Neuronal stem cell (in vitro differentiated cells): ENCODE measurements around the gene DPH1.

Source experiments
- DNase-seq: peaks from one replicate; pipeline ENCODE4 v3.0.0-alpha.2; 2013; ENCODE audit warnings: low spot score
- H2AFZ ChIP-seq: one replicate; pipeline ENCODE4 v1.6.1; 2013; ENCODE audit warnings: mild to moderate bottlenecking, low read length, inconsistent platforms
- H2AK5ac ChIP-seq: 2 replicates; pipeline ENCODE4 v1.6.1; 2013; ENCODE audit warnings: low read depth, mild to moderate bottlenecking, inconsistent platforms, low read length, moderate library complexity, mixed read lengths
- H2BK120ac ChIP-seq: 2 replicates; pipeline ENCODE4 v1.6.1; 2013; ENCODE audit warnings: low read depth, mild to moderate bottlenecking, inconsistent platforms, low read length, moderate library complexity, mixed read lengths
- H2BK12ac ChIP-seq: one replicate; pipeline ENCODE4 v1.6.1; 2013; ENCODE audit warnings: low read length, inconsistent platforms
- H2BK15ac ChIP-seq: 2 replicates; pipeline ENCODE4 v1.6.1; 2013; ENCODE audit warnings: mild to moderate bottlenecking, low read length, inconsistent platforms, mixed read lengths
- H2BK5ac ChIP-seq: one replicate; pipeline ENCODE4 v1.6.1; 2013; ENCODE audit warnings: inconsistent platforms, mild to moderate bottlenecking, low read length, moderate library complexity
- H3K14ac ChIP-seq: one replicate; pipeline ENCODE4 v1.6.1; 2013; ENCODE audit warnings: low read length, inconsistent platforms
- H3K18ac ChIP-seq: 2 replicates; pipeline ENCODE4 v1.6.1; 2013; ENCODE audit warnings: low read length, inconsistent platforms
- H3K23ac ChIP-seq: 2 replicates; pipeline ENCODE4 v1.6.1; 2013; ENCODE audit warnings: low read depth, mild to moderate bottlenecking, mixed read lengths, low read length, inconsistent platforms; ENCODE audit not compliant: poor library complexity
- H3K27ac ChIP-seq: replicated peaks from 3 replicates; pipeline ENCODE4 v1.5.1; 2013; ENCODE audit warnings: low read length, inconsistent platforms
- H3K27me3 ChIP-seq, 3 experiments: 2 replicates each; pipeline ENCODE4 v1.6.1; 2013; ENCODE audit warnings: low read length in 3 of 3, mild to moderate bottlenecking in 2 of 3, inconsistent platforms in 1 of 3, low read depth in 1 of 3, mixed read lengths in 1 of 3, moderate library complexity in 1 of 3; ENCODE audit not compliant: control insufficient read depth in 3 of 3, insufficient read depth in 3 of 3
- H3K36me3 ChIP-seq, 2 donors: replicated peaks in 1 of 2; 2 replicates each; pipeline ENCODE4 v1.6.1; 2013; ENCODE audit warnings: low read length in 2 of 2; ENCODE audit not compliant: control insufficient read depth in 2 of 2, insufficient read depth in 2 of 2
- H3K4ac ChIP-seq: 2 replicates; pipeline ENCODE4 v1.6.1; 2013; ENCODE audit warnings: inconsistent platforms, mild to moderate bottlenecking, low read length, moderate library complexity
- H3K4me1 ChIP-seq, 2 donors: 1 replicate in 1 of 2; 2 replicates in 1 of 2; pipeline ENCODE4 v1.6.1; 2013; ENCODE audit warnings: low read length in 2 of 2, low read depth in 1 of 2; ENCODE audit not compliant: control insufficient read depth in 2 of 2, insufficient read depth in 1 of 2
- H3K4me2 ChIP-seq: one replicate; pipeline ENCODE4 v1.6.1; 2013; ENCODE audit warnings: mild to moderate bottlenecking, low read length, inconsistent platforms; ENCODE audit not compliant: insufficient read depth, poor library complexity, severe bottlenecking
- H3K4me3 ChIP-seq, 2 donors: 2 replicates each; pipeline ENCODE4 v1.5.1; 2013; ENCODE audit warnings: low read length in 2 of 2, mild to moderate bottlenecking in 2 of 2, inconsistent platforms in 1 of 2, moderate library complexity in 1 of 2
- H3K79me1 ChIP-seq: one replicate; pipeline ENCODE4 v1.6.1; 2013; ENCODE audit warnings: low read depth, mild to moderate bottlenecking, inconsistent platforms, low read length, moderate library complexity
- H3K9ac ChIP-seq: one replicate; pipeline ENCODE4 v1.6.1; 2013; ENCODE audit warnings: mild to moderate bottlenecking, low read depth, low read length, inconsistent platforms; ENCODE audit not compliant: poor library complexity
- H3K9me3 ChIP-seq, 2 donors: replicated peaks in 1 of 2; 2 replicates each; pipeline versions ENCODE3 to v1.6.1; 2013; ENCODE audit warnings: low read length in 2 of 2, mild to moderate bottlenecking in 2 of 2, inconsistent platforms in 1 of 2, low read depth in 1 of 2, mixed read lengths in 1 of 2, moderate library complexity in 1 of 2; ENCODE audit not compliant: control insufficient read depth in 2 of 2, insufficient read depth in 1 of 2
- H4K8ac ChIP-seq: one replicate; pipeline ENCODE4 v1.6.1; 2013; ENCODE audit warnings: low read depth, mild to moderate bottlenecking, inconsistent platforms, low read length, moderate library complexity
- H4K91ac ChIP-seq: one replicate; pipeline ENCODE4 v1.6.1; 2013; ENCODE audit warnings: low read length, low read depth, mild to moderate bottlenecking, inconsistent platforms; ENCODE audit not compliant: poor library complexity
- WGBS, 2 donors: extraction: QIAGEN DNeasy Blood & Tissue Kit; methylation state at CpG; one replicate each; pipeline ENCODE4 v1.1.7; 2013; ENCODE audit warnings: missing lambda C conversion rate in 2 of 2, mixed read lengths in 1 of 2; ENCODE audit not compliant: insufficient read length in 2 of 2, insufficient replicate concordance in 1 of 2; ENCODE audit errors: extremely low coverage in 2 of 2; 5-methylcytosine and 5-hydroxymethylcytosine counted together

The DPH1 gene

DNA sequence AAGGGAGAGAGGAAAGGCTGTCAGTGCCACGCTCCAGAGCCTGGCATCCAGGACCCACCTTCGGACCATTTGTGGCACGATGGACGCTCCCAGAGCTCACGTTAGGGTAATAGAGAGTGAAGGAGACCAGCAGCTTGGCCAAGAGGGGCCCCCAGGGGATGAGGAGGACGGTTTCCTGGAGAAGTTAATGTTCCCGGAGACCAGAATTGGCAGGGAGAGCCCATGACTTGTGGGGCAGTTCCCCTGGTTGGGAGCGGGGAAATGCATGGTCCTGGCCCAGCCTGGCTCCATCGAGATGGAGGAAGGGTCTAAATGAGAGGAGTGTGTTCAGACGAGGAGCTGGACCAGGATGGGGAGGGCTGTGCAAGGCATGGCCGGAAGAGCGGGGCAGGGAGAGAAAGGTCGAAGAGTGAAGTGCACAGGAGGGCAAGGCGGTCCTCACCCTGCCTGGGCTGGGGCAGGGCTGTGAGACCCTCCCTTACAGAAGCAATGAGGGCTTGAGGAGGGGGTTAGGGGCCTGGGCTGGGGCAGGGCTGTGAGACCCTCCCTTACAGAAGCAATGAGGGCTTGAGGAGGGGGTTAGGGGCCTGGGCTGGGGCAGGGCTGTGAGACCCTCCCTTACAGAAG is 22.1 kb downstream of the DPH1 start:
- H3K4me1 ChIP-seq, result peaks cover 12 to 23% of the 10 kb centered on the region in 2 donors
- peaks cover 4 to 74% (median 45%) of the 10 kb centered on the region in 3 experiments for H3K27me3 ChIP-seq
- no peak overlapping the region for H4K91ac ChIP-seq
- no peak overlapping the region for H3K18ac ChIP-seq
- H3K27ac ChIP-seq, result no peak overlapping the region
- no CpG with 5 or more reads among the region's 14 CpGs for WGBS, 2 donors
- no peak overlapping the region for H2BK12ac ChIP-seq
- H3K4ac ChIP-seq, result no peak overlapping the region
- H2BK5ac ChIP-seq, result no peak overlapping the region
- no peaks in the 10 kb centered on the region for H3K79me1 ChIP-seq
- H3K4me3 ChIP-seq, result peak overlapping the region in 1 of 2 donors; percentile 0
- H2BK15ac ChIP-seq, result no peak overlapping the region
- peaks cover 0 to 6% of the 10 kb centered on the region in 2 donors for H3K36me3 ChIP-seq
- H2AK5ac ChIP-seq, result no peak overlapping the region
- no peak overlapping the region for H4K8ac ChIP-seq
- H2BK120ac ChIP-seq, result no peak overlapping the region
- H3K4me2 ChIP-seq, result no peak overlapping the region
- peak overlapping the region; percentile 85 for H3K23ac ChIP-seq
- no peak overlapping the region for H3K14ac ChIP-seq
- no peaks in the 10 kb centered on the region for H3K9me3 ChIP-seq
- H3K9ac ChIP-seq, result no peak overlapping the region
- DNase-seq, result no peak
- H2AFZ ChIP-seq, result no peak overlapping the region

GRCh38 chr17:2053380-2054261 is 23.7 kb downstream of the DPH1 start:
- DNase-seq, result no peak
- no peak overlapping the region for H2BK120ac ChIP-seq
- H3K4me2 ChIP-seq, result peak overlapping the region; percentile 81
- H3K27me3 ChIP-seq, result peaks cover 4 to 85% (median 61%) of the 10 kb centered on the region in 3 experiments
- peak overlapping the region; percentile 72 for H3K9ac ChIP-seq
- H2AK5ac ChIP-seq, result no peak overlapping the region
- no peak overlapping the region for H4K91ac ChIP-seq
- peaks cover 17 to 20% of the 10 kb centered on the region in 2 donors for H3K4me1 ChIP-seq
- no peak overlapping the region for H2BK5ac ChIP-seq
- H3K4ac ChIP-seq, result no peak overlapping the region
- peaks cover 0 to 6% of the 10 kb centered on the region in 2 donors for H3K36me3 ChIP-seq
- no peak overlapping the region for H3K14ac ChIP-seq
- no peak overlapping the region for H2BK12ac ChIP-seq
- H3K9me3 ChIP-seq, result peaks cover 0 to 6% of the 10 kb centered on the region in 2 donors
- H3K27ac ChIP-seq, result no peak overlapping the region
- peak overlapping the region; percentile 53 for H3K18ac ChIP-seq
- peak overlapping the region; percentile 39 for H3K23ac ChIP-seq
- no CpG with 5 or more reads among the region's 84 CpGs for WGBS, 2 donors
- no peak overlapping the region for H4K8ac ChIP-seq
- H3K4me3 ChIP-seq, result peak overlapping the region; percentile 37 to 77
- H2BK15ac ChIP-seq, result no peak overlapping the region
- H3K79me1 ChIP-seq, result no peaks in the 10 kb centered on the region
- H2AFZ ChIP-seq, result peak overlapping the region; percentile 82

GRCh38 chr17:2054262-2054511 is 24.2 kb downstream of the DPH1 start:
- peaks cover 4 to 86% (median 64%) of the 10 kb centered on the region in 3 experiments for H3K27me3 ChIP-seq
- peak overlapping the region; percentile 37 to 77 for H3K4me3 ChIP-seq
- peaks cover 14 to 16% of the 10 kb centered on the region in 2 donors for H3K4me1 ChIP-seq

More at GRCh38 chr17:2054262-2054511, 24.2 kb downstream of the DPH1 start:
- H3K4me2 ChIP-seq, result peak overlapping the region; percentile 81
- no peaks in the 10 kb centered on the region for H3K79me1 ChIP-seq
- no peak overlapping the region for H2BK15ac ChIP-seq
- no peak for DNase-seq
- H3K9me3 ChIP-seq, result peaks cover 0 to 7% of the 10 kb centered on the region in 2 donors
- no peak overlapping the region for H2BK120ac ChIP-seq
- H4K8ac ChIP-seq, result no peak overlapping the region
- no peak overlapping the region for H4K91ac ChIP-seq
- H3K9ac ChIP-seq, result no peak overlapping the region
- H3K36me3 ChIP-seq, result peaks cover 0 to 6% of the 10 kb centered on the region in 2 donors
- H2BK12ac ChIP-seq, result no peak overlapping the region
- H3K4ac ChIP-seq, result no peak overlapping the region
- H2AFZ ChIP-seq, result peak overlapping the region; percentile 82
- H2BK5ac ChIP-seq, result no peak overlapping the region
- H3K14ac ChIP-seq, result no peak overlapping the region
- no peak overlapping the region for H3K18ac ChIP-seq
- no peak overlapping the region for H2AK5ac ChIP-seq
- H3K27ac ChIP-seq, result no peak overlapping the region
- H3K23ac ChIP-seq, result no peak overlapping the region
- no CpG with 5 or more reads among the region's 16 CpGs for WGBS, 2 donors
